Stimulated activated CD4-positive, alpha-beta T cell treated with anti-CD3 and anti-CD28 coated beads, Interleukin-1b, Interleukin-23, amount 100 ng/mL, for 48 hours (primary cell): ENCODE results near the gene TUBA3D.
"Not testable (repeated sequence)": the region's sequence is repeated elsewhere in the genome, so short reads cannot be mapped to it uniquely, and the experiment has no call there.

Experiments used
- DNase-seq: peaks from one replicate; pipeline ENCODE4 v3.0.0-alpha.2; 2020

The TUBA3D gene

GRCh38 chr2:131484906-131485460 lies 9.1 kb downstream of the TUBA3D start:
- not testable (repeated sequence) for DNase-seq

DNA sequence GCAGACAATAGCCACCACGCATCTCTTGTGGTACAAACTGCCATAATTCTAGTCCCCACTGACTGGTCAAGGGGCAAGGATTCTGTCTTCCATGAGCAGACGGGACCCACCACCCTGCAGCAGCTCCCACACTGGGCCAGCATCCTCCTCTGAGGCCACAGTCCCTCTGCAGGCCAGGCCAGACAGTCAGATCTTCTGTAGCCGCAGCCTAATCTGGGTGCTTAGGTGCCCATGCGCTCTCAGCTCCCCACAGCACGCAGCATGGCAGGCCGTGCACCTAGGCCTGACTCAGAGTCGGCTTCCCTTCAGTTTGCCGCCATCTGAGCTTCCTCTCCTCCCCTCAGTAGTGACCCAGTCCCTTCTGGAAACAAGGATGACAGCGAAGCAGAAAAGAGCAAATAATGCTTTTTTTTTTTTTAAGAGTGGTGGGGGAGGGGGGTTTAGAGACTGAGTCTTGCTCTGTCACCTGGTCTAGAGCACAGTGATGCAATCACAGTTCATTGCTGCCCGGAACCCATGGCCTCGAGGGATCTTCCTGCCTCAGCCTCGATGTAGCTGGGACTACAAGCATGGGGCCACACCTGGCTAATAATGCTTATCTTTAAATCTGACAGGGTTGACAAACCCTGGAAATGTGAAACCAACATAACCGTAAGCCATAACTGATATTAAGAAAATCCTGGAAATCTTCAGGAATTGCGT lies 10.4 kb downstream of the TUBA3D start:
- not testable (repeated sequence) for DNase-seq

DNA sequence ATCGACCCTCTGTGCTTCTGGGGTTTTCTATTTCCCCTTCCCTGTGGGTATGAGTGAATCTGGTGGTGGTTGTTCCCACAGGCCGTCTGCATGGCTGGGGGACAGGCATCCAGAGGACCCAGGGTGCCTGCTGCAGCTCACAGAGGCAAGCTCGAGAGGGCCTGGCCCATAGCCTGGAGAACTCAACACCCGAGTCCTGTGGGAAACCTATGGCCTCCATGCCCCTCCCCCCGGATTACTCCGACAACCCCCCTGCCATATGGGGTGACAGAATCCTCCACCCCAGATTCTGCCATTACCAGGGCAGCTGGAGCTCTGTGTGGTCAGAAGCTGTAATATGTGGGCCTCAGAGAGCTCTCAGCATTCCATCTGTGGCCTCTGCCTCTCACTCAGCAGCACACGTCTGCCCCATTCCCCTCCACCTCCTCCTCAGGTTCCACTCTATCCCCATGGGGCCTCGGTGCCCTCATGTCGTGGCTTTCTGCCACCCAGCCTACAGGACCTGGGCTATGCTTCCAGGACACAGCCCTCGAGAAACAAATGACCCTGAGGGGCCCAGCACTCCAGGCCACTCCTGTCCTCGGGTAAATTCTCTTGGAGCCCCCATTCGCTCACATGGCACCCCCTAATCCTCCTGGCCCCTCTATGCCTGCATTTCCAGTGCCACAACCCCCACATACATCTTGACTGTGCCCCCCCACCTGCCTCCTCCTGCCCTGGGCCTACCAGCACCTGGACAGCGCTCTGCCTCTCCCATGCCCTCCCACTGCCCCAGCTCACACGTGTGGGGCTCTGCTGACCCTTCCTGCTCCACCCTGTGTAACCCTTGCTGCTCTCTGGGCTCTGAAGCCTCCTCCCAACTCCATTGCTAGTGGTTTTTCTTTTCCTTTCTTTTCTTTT lies 12.6 kb downstream of the TUBA3D start:
- DNase-seq: no peak

DNA sequence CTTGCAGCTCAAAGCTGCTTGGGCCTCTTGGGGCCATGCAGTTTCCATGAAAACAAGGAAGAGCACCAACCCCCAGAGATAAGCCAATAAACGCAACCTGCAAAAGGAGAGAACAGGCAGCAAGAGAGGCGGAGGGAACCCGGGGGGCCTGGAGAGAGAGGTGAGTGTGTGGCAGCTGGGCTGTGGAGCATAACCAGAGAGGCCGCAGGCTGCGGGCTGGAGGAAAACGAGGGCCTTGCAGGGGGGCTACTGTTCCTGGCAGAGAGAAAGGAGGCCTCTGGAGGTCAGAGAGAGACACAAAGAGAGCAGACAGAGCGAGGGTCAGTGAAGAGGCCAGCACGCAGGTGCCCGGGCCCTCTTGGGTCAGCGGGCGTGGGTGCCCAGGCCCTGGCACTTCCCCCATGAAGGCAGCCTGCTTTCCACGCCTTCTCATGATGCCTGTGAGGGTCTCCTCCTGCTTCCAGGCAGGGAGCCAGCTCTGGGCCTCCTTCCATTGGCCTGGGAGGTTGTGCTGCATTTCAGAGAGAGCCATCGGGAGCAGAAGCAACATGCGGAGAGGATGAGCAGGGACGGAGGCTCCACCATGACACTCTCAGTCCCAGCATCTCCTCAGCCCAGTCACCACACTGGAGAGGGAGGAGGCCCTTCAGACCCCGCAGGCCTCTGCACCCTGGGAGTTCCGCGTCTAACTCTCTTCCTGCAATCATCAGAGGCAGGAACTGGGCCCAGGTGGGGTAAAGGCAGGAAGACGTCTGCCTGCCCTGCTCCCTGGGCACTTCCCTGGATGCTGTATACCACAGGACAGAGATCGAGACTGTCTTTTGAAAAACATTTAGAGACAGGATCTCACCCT lies 14.9 kb downstream of the TUBA3D start:
- peak; percentile 30 for DNase-seq

DNA sequence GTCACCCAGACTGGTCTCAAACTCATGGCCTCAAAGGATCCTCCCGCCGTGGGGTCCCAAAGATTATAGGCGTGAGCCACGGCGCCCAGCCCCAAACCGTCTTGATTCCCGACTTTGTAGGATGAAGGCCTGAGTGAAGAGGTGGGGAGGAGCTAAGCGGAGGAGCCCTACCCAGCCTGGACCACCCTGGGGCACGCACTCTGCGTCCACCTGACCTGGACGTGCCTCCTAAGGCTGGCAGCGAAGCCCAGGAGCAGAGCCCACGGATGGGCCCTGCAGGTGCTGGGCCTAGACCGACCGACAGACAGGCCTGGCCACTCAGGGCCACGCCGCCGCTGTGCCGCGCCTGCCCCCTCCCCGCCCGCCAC lies 15.5 kb downstream of the TUBA3D start:
- DNase-seq: peak; percentile 13

DNA sequence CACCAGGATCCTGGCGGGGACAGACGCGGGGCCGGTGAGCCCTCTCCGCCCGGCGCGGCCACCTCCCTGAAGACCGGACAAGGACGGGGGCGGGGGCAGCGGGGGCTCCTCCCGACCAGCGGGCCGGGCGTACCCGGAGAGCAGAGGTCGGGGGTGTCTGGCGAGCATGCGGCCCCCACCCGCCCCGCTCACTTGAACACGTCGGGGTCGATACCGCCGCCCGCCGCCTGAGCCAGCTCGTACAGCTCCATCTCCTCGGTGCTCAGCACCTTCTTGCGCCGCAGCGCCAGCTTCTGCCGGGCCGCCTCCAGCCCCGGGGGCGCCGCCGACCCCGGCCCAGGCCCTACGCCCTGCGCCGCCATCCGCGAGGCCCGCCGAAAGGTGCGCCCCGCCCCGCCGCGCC lies 16.1 kb downstream of the TUBA3D start, which contains the start of gene MZT2A:
Gene MZT2A, minus strand, starts transcription at position 383 of the 403 bp plus-strand sequence. Its CDS starts 21 bp downstream, at position 362.
- not testable (repeated sequence) for DNase-seq

- DNase-seq: peak; percentile 96
These were observed 16.7 kb downstream of the TUBA3D start for GRCh38 chr2:131492418-131493198.

DNA sequence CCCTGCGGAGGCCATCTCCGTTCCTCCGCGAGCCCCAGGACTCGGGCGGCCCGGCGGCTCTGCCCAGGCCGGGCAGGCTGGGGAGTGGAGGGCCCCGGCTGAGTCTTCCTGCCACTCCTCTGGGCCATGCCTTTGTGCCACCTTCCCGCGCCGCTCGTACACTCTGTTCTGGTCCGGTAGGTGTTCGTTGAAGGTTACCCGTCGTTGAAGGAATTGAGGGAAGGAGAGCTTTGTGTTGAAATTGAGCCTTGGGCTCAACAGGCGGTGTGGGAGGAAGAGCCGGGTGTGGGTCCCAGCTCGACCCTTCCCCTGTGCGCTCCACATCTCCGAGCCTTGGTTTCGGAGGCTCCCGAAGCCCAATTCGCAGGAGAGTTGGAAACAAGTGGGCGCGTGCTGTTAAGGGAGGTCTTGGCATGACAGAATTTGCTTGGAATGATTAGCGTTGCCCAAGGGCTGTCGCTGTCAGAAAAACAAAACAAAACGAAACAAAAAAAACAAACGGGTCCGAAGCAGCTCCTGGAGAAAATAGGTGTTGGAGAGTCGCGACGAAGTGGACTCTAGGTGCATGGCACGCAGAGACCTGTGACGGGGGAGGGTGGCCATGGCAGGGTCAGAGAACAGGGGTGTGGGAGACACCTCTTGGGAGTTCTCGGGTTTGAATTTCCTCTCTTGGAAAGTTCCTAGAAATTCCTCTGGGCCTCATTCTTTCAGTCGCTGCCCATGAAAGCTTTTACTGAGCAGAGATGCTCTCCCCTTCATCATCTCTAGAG lies 17.5 kb downstream of the TUBA3D start:
- no peak for DNase-seq

DNA sequence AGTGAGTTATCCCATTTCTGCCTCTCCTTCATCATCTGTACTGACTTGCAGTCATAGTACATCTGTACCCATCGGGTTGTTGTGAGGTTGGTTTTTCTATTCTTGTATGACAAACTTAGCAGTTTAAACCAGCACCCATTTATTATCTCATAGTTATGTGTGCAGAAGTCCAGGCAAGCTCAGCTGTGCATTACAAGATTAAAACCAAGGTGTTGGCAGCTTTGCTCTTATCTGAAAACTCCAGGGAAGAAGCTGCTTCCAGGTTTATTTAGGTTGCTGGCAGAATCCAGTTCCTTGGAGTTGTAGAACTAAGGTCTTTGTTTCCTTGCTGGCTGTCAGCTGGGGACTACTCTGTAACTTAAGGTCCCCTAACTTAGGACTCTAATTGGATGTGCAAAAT lies 19.6 kb downstream of the TUBA3D start:
- DNase-seq: not testable (repeated sequence)

- peak; percentile 43 for DNase-seq
These were observed 22.5 kb downstream of the TUBA3D start for GRCh38 chr2:131498321-131498973.

DNA sequence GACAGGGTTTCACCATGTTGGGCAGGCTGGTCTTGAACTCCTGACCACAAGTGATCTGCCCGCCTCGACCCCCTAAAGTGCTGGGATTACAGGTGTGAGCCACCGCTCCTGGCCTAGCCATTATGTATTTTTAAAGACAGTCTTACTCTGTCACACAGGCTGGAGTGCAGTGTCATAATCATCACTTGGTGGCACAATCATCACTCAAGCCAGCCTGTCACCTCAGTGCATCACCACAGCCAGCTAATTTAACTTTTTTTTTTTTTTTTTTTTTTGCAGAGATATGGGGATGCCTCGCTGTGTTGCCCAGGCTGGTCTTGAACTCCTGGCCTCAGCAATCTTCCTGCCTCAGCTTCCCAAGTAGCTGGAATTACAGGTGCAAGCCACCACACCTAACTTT lies 27.7 kb downstream of the TUBA3D start:
- DNase-seq: not testable (repeated sequence)

DNA sequence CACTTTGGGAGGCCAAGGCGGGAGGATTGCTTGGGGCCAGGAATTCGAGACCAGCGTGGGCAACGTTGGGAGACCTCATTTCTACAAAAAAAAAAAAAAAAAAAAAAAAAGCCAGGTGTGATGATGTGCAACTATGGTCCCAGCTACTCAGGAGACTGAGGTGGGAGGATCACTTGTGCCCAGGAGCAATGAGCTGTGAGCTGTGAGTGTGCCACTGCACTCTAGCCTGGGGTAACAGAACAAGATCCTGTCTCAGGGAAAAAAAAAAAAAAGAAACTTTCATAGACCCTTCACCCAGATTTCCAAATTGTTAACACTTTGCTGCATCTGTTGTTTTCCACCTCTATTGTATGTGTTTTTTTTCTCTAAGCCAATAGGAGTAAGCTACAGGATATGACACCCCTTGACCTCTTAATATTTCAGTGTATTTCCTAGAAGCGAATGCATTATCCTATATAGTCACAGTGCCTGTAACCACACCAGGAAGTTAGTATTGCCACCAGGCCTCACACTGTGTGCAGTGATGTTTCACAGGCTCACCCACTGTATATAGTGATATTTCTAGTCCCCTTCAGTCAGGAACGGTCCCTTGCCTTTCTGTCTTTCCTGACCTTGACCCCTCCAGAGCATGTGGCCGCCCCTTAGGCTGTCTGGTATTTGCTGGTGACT lies 28.3 kb downstream of the TUBA3D start:
- DNase-seq: not testable (repeated sequence)

GRCh38 chr2:131509615-131510014 lies 33.7 kb downstream of the TUBA3D start:
- DNase-seq: no peak

DNA sequence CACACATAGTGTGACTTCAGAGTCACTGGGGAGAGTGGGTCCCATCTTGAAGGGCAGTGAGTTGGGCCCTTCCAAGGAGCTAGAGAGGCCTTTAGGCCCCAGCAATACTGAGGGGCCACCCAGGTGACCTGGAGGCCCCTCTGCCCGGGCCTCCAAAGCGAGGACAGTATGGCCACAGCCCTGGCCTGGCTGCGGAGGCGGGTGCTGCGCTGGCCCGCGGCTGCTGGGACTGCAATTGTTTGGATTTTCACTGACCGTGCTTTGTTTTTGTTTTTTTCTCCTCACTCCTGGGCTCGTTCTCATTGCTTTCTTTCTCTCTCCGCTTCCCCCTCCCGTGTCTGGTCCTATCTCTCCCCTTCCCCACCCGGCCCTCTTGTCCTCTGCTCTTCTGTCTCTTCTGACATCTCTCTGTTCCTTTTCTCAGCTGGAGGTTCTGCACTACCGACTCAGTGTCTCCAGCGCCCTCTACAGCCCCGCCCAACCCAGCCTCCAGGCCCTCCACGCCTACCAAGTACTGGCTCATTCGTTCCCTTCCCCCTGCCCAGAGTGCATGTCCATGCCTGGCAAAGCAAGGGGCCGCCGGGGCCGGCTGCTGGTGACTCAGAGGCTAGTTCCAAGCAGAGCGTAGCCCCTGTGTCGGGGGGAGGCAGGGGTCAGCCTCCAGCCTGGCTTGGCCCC lies 35.5 kb downstream of the TUBA3D start:
- DNase-seq: not testable (repeated sequence)

GRCh38 chr2:131511969-131512870 lies 36.3 kb downstream of the TUBA3D start:
- DNase-seq: not testable (repeated sequence)

DNA sequence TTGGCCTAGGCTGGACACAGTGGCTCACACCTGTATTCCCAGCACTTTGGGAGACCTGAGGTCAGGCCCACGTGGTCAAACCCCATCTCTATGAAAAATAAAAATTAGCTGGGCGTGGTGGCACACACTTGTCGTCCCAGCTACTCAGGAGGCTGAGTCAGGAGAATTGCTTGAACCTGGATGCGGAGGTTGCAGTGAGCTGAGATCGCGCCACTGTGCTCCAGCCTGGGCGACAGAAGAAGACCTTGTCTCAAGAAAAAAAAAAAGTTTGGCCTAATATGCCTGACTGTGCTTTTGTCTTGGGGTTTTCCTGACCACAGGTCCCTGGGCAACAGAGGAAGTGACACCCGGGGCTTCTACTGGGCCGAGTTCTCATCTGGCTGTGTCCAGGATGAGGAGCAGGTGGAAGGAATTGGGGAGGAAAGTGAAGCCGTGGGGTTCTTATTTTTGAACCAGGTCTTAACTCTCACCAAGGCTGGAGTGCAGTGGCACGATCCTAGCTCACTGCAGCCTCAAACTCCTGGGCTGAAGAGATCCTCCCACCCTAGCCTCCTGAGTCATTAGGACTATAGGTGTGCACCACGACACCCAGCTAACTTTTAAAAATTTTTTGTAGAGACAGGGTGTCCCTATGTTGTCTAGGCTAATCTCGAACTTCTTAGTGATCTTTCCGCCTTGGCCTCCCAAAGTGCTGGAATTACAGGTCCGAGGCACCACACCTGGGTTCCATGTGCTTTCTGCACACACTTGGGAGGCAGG lies 38.7 kb downstream of the TUBA3D start:
- DNase-seq: not testable (repeated sequence)

- not testable (repeated sequence) for DNase-seq
These were observed 39.3 kb downstream of the TUBA3D start for GRCh38 chr2:131515235-131515634.
